ENCODE data around the gene ENDOV.

Gene ENDOV

DNA sequence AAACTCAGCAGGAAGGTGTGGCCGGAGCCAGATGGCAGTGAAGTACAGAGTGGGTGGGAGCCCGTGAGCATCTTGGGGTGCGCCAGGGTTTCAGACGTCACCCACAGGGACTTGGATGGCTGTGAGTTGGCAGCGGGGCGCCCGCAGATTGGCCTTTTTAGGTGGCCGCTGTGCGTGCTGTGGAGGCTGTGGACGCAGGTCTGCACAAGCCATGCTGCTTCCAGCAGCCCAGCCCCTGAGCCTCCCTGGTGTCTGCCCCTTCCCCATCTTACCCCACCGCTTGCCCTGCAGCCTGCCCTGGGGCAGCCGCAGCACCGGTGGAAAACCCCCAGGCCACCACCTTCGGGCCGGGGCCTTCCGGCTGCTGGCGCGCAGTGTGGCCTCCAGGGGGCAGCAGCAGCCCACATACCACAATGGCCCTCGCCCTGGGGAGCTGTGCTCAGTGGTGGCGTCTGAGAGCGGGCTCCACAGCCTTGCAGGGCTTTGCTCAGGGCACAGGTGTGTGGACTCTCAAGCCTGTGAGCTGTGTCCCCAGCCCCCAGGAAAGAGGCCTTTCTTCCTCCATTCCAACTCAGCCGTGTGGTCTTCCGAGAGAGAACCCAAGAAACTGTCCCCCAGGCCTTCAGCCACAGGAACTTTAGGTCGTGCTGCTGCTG, 11.8 kb downstream of the ENDOV start:
- DNase-seq, result peak; percentile 90
- H3K4me1 Mint-ChIP-seq, result peaks cover 21% of the 10 kb centered on the region
- no peak overlapping the region for H3K27ac Mint-ChIP-seq
- CTCF ChIA-PET, result interaction anchor here (0.6 to 3.5 kb wide), 23 partner anchors 11 to 675 kb away, joined by 3 to 42 read pairs (median 4); no protein-coding TSS in a partner anchor
- H3K36me3 Mint-ChIP-seq, result no peaks in the 10 kb centered on the region
- peaks cover 21% of the 10 kb centered on the region for H3K27me3 Mint-ChIP-seq
- H3K4me3 Mint-ChIP-seq, result no peak overlapping the region
- H3K9me3 Mint-ChIP-seq, result no peaks in the 10 kb centered on the region

DNA sequence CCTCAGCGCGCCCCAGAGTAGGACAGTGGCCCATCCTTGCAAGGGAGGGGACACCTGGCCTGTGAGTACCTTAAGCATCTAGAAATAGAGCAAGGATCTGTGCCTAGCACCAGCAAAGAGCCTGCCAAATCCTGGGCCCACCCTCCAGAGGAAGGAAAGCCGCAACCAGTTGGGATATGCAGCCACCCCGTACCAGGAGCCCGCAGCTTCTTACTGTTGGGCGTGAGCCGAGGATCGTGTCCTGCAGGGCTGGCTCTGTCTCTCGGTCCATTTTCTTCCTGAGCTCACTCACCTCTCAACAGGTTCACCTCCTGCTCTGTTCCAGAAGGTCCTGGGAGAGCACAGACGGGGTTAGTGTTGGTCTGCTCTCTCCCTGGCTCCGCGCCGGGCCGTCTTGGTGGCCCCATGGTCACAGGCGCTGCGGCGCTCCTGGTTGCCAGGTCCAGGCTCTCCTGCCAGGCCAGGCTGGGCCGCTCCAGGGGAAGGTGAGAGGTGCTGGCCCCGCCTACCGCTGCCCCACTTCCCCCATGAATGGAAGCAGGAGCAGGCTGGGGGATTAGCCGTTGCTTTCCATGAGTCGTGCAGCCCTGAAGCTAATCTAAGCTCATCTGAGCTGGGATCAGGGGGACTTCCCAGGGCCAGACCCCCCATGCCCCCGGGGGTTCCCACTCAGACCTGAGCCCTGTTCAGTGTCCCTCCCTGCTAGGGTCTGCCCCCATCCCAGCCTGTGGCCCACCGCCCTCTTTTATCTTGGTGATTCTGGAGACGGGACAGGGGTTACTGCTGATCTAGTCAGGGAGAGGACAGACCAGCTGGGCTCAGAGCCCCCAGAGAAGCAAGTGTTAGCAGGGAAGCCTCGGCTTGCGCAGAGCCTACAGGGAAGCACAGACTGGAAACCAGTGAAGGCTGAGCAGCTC, 12.7 kb downstream of the ENDOV start:
- Mint-ChIP-seq H3K27ac (no peak overlapping the region), H3K9me3 (no peaks in the 10 kb centered on the region), H3K4me3 (no peak overlapping the region), H3K27me3 (peaks cover 21% of the 10 kb centered on the region), H3K36me3 (no peaks in the 10 kb centered on the region), H3K4me1 (peaks cover 21% of the 10 kb centered on the region)
- DNase-seq, result no peak
- CTCF ChIA-PET, result interaction anchor here (0.6 to 3.5 kb wide), 26 partner anchors 12 to 674 kb away, joined by 3 to 42 read pairs (median 4); partner anchors contain the start of gene GAA

DNA sequence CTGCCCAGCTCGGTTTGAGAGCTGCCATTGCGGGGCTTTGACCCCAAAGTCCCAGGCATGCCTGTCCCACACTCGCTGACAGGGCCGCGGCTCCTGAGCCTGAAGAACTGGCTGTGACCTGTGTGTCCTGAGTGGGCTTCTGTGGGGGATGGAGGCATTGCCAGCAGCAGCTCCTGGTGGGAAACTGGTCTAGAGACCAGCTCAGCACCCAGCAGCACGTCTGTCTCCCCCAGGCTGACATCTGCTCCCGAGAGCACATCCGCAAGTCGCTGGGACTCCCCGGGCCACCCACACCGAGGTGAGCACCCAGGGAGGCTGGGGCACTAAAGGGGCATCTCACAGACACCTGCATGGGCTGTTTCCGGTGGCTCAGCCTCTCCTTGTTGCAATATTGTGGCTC, 13.4 kb downstream of the ENDOV start:
- Mint-ChIP-seq H3K27me3 (peaks cover 21% of the 10 kb centered on the region), H3K4me1 (peaks cover 21% of the 10 kb centered on the region), H3K9me3 (no peaks in the 10 kb centered on the region), H3K27ac (no peak overlapping the region), H3K36me3 (no peaks in the 10 kb centered on the region), H3K4me3 (no peak overlapping the region)
- DNase-seq, result no peak
- CTCF ChIA-PET, result interaction anchor here (1.1 to 3.5 kb wide), 10 partner anchors 15 to 673 kb away, joined by 3 to 42 read pairs (median 8); partner anchors contain the start of gene GAA

DNA sequence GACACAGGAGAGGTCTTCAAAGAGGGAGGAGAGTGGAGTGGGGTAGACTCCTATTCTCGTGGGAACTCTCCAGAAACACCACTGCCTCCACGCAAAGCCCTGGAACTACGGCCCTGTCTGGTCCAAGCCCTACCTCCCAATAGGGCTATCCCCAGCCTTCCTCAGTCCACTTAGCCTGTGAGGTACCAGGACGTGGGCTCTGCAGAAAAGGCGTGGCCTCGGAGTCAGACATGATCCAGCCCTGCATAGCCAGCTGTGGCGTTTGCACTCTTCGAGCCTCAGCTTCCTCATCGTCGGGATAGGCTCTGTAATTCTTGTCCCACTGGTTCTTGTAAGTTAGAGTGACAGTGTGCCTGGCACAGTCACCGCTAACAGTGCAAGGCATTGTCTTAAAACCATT, 13.8 kb downstream of the ENDOV start:
- Mint-ChIP-seq H3K4me3 (no peak overlapping the region), H3K4me1 (peaks cover 20% of the 10 kb centered on the region), H3K27ac (no peak overlapping the region), H3K27me3 (peaks cover 21% of the 10 kb centered on the region), H3K36me3 (no peaks in the 10 kb centered on the region), H3K9me3 (no peaks in the 10 kb centered on the region)
- CTCF ChIA-PET, result interaction anchor here (0.6 to 3.5 kb wide), 5 partner anchors 147 to 541 kb away, joined by 3 to 42 read pairs (median 11); partner anchors contain the start of gene GAA
- no peak for DNase-seq

DNA sequence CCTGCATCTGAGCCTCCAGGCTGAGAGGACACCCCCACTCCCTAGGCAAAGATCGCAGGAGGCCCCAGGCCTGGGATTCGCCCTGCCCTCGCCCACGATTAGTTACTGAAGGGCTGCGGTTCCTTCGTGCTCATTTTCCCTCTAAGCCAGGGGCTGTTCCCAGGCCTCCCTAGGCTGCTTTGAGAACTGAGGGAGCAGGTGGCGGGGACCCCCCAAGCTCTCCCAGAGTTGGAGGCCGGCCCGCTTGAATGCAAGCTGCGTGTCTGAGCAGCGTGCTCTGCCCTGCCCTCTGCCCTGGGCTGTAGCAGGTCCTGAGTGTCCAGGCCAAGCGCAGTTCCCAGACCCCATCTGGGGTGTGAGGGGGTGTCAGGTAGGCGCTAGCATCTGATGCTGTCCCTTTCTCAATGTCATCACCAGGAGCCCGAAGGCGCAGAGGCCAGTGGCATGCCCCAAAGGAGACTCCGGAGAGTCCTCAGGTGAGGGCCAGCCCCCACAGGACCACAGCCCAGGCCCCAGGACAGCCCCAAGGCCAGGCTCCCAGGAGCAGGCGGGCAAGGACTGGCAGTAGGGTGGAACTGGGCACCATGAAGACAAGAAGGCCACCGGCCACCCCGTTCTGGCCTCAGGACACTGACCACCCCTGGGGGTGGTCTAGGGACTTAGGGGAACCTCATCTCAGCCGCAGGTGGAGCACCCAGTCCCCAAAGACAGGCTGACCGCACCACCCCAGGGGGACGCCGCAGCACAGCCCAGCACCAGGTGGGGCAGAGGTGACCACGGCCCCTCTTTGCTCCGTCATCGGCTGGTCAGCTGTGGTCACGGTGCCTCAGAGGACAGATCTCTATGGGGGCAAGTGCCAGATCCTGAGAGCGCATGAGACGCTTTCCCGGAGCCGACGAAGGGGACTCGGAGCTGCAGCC, 14.6 kb downstream of the ENDOV start:
- Mint-ChIP-seq H3K36me3 (no peaks in the 10 kb centered on the region), H3K9me3 (no peaks in the 10 kb centered on the region), H3K4me3 (no peak overlapping the region), H3K27ac (no peak overlapping the region), H3K4me1 (peaks cover 14% of the 10 kb centered on the region), H3K27me3 (peaks cover 21% of the 10 kb centered on the region)
- DNase-seq, result no peak
- CTCF ChIA-PET, result interaction anchor here (0.6 to 1.2 kb wide), 2 partner anchors 325 to 540 kb away, joined by 3 to 4 read pairs; no protein-coding TSS in a partner anchor

DNA sequence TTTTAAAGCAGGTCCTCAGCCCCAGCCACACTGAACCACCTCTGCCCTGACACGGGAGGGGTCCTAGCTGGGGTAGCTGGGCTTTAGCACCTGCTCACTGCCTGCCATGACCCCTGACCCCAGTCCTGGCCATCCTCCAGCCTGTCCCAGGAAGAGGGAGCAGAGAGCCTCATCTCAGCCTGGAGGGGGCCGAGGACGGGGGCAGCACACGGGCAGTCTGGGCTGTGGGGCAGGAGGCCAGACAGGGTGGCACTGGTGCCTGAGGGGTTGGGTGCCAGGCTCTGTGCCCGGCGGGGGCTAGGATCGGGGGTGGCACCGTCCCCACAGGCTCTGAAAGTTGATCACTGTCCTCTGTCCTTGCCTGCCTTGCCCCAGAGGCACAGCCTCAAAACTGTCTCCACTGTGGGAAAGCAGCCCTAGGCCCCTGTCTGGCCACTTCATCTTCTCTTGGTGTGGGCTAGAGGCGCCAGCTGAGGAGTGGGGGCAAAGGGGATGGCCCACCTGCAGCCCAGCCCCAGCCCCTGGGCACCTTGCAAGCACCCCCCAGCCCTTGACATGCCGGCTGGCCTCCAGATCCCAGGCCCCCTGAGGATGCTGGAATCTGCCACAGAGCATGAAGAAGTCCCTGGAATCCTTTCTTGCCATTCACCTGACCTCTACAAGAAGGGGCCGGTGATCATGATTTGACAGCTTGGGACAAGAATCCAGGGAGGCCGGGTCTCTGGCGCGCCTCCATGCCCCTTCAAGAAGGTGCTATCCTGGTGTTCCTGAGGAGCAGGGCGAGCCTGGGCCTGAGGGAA, 15.7 kb downstream of the ENDOV start:
- H3K27me3 Mint-ChIP-seq, result peaks cover 11% of the 10 kb centered on the region
- DNase-seq, result no peak
- H3K9me3 Mint-ChIP-seq, result no peaks in the 10 kb centered on the region
- no peaks in the 10 kb centered on the region for H3K36me3 Mint-ChIP-seq
- H3K27ac Mint-ChIP-seq, result no peak overlapping the region
- H3K4me1 Mint-ChIP-seq, result peaks cover 10% of the 10 kb centered on the region
- H3K4me3 Mint-ChIP-seq, result no peak overlapping the region
- CTCF ChIA-PET, result interaction anchor here (1.2 kb wide), 1 partner anchor 539 kb away, joined by 4 read pairs; no protein-coding TSS in a partner anchor

- H3K4me1 Mint-ChIP-seq, result peaks cover 4% of the 10 kb centered on the region
- no peak overlapping the region for H3K27ac Mint-ChIP-seq
- no peak for DNase-seq
- no peak overlapping the region for H3K4me3 Mint-ChIP-seq
- no peaks in the 10 kb centered on the region for H3K9me3 Mint-ChIP-seq
- H3K36me3 Mint-ChIP-seq, result no peaks in the 10 kb centered on the region
- H3K27me3 Mint-ChIP-seq, result peaks cover 6% of the 10 kb centered on the region
- CTCF ChIA-PET, result interaction anchor here (1.1 kb wide), 1 partner anchor 144 kb away, joined by 4 read pairs; no protein-coding TSS in a partner anchor
Observed at GRCh38 chr17:80431246-80432195, 16.6 kb downstream of the ENDOV start.

DNA sequence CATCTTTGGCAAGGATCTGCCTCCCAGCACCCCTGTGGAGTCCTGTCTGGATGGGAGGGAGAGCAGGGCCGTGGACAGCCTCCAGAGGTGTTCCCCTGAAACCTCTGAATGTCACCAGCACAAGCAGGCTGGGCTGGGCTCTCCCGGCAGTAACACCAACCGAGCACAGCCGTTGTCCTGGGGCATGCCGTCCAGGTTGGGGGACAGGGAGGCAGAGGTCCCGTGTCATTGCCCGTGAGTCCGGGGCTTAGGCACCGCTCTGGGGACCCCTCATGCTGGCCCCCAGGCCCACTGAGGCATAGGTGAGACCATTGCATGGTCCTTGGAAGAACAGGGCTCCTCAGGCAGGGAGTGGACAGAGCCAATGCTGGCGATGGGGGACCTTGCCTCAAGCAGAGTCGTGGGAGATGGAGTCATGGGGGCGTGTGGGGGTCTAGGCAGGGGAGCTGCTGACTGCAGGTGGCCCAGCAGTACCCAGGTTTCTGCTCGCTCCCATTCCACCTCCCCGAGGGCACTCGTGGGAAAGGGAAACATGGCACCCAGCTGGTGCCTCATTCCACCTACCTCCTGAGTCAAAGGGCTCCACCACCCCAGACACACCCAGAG, 17.5 kb downstream of the ENDOV start:
- no peaks in the 10 kb centered on the region for H3K9me3 Mint-ChIP-seq
- H3K27ac Mint-ChIP-seq, result no peak overlapping the region
- no peak for DNase-seq
- CTCF ChIA-PET, result interaction anchor here (1.1 to 1.4 kb wide), 2 partner anchors 143 to 537 kb away, joined by 4 to 5 read pairs; no protein-coding TSS in a partner anchor
- H3K27me3 Mint-ChIP-seq, result no peaks in the 10 kb centered on the region
- no peaks in the 10 kb centered on the region for H3K4me1 Mint-ChIP-seq
- H3K36me3 Mint-ChIP-seq, result no peaks in the 10 kb centered on the region
- H3K4me3 Mint-ChIP-seq, result no peak overlapping the region

GRCh38 chr17:80432961-80433550, 18.1 kb downstream of the ENDOV start:
- H3K36me3 Mint-ChIP-seq, result no peaks in the 10 kb centered on the region
- no peaks in the 10 kb centered on the region for H3K27me3 Mint-ChIP-seq
- no peak for DNase-seq
- no peaks in the 10 kb centered on the region for H3K9me3 Mint-ChIP-seq
- no peak overlapping the region for H3K27ac Mint-ChIP-seq
- CTCF ChIA-PET, result interaction anchor here (1.4 kb wide), 1 partner anchor 537 kb away, joined by 5 read pairs; no protein-coding TSS in a partner anchor
- no peaks in the 10 kb centered on the region for H3K4me1 Mint-ChIP-seq
- H3K4me3 Mint-ChIP-seq, result no peak overlapping the region

DNA sequence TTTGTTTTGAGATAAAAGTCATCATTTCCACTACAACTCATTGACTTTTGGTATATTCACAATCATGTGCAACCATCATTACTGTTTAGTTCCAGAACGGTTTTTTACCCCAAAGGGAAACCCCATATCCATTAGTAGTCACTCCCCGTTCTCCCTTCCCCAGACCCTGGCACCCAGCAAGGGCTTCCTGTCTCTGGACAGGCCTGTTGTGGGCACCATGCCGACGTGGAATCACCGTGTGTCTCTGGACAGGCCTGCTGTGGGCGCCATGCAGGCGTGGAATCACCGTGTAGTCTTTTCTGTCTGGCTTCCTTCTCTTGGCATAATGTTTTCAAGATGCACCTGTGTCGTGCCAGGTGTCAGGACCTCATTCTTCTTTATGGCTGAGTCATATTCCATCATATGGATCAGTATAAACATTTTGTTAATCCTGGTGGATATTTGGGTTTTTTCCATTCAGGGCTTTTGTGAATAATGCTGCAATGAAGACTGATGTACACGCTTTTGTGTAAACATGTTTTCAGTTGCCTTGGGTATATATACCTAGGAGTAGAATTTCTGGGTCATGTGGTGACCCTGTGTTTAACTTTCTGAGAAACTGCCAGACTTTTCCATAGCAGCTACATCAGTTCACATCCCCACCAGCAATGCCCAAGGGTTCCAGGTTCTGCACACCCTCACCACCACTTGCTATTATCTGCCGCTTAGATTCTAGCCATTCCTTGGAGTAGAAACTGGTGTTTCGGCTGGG, 19.1 kb downstream of the ENDOV start:
- Mint-ChIP-seq H3K4me3 (no peak overlapping the region), H3K27ac (no peak overlapping the region), H3K9me3 (no peaks in the 10 kb centered on the region), H3K36me3 (no peaks in the 10 kb centered on the region), H3K4me1 (no peaks in the 10 kb centered on the region), H3K27me3 (no peaks in the 10 kb centered on the region)
- CTCF ChIA-PET, result interaction anchor here (1.4 kb wide), 1 partner anchor 536 kb away, joined by 5 read pairs; no protein-coding TSS in a partner anchor
- no peak for DNase-seq

DNA sequence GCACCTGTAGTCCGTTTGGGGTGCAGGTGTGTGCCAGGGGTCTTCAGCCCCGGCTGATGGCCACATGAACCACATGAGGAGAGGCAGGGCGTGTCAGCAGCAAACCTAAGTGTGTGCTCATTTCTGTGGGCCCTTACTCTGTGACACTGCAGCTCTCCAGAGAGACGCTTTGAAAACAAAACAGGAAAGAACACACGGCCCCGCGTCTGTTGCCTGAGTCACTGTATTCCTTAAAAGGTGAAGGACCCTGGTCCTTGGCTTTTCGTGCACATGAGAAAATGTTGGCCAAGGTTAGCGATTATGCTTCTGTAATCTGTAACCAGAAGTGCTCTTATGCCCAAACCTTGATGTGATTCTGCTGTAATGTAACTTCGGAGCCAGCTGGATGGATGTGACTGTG, 22.6 kb downstream of the ENDOV start:
- H3K27me3 Mint-ChIP-seq, result peaks cover 11% of the 10 kb centered on the region
- H3K4me3 Mint-ChIP-seq, result no peak overlapping the region
- H3K9me3 Mint-ChIP-seq, result no peaks in the 10 kb centered on the region
- no peaks in the 10 kb centered on the region for H3K4me1 Mint-ChIP-seq
- CTCF ChIA-PET, result interaction anchor here (0.8 to 2.0 kb wide), 2 partner anchors 12 to 532 kb away, joined by 3 to 4 read pairs; no protein-coding TSS in a partner anchor
- H3K27ac Mint-ChIP-seq, result no peak overlapping the region
- no peaks in the 10 kb centered on the region for H3K36me3 Mint-ChIP-seq
- DNase-seq, result no peak

All from activated naive CD4-positive, alpha-beta T cell treated with anti-CD3 and anti-CD28 coated beads, Interleukin-2, amount 10 ng/mL, durations not matched to agents 7 days and 5 days (primary cell).